ENCODE results near the gene PRKG2.
A peak's percentile ranks its signal among the peaks of the same experiment; 100 is the strongest.

DNA sequence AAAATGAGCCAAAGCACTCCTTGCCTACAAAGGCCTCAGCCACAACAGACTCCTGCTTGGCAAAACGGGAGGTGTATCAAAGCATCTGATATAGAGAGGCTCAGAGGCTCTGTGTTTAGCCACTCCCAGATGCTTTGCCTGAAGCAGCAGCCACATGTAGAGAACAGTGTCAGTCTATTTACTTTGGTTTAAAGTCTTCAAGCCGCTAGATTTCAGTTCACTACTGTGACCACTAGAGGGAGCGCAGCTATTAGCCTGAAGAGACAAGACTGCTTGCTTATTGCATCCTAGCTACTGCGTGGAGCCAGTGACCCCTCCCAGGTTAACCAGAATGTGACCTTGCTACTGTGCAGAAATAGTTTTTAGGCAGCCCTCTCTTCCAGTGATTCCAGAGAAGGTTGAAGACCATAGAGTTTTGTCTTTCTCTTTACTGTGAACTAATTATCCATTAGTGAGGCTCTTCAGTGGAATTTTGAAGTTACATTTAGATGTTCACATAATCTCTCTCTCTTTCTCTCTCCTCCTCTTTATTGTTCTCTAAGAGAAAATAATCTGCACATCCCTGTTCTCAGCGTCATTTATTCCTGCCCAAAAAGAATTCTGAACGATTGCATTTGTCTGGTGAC is 145.2 kb downstream of the PRKG2 start:
- TF ChIP-seq CTCF (IDR thresholded peaks at IDR 0.05) (peak; percentile 93), EZH2phosphoT487 (IDR thresholded peaks at IDR 0.05) (no peak), EZH2 (IDR thresholded peaks at IDR 0.05) (no peak)
